Osteocyte (in vitro differentiated cells): Measurements from ENCODE around the gene MIA2. TPM values are rescaled to one million over a fixed set of nuclear protein-coding genes. Genes with fewer than 3 reads are reported as not detected.
"Not testable (repeated sequence)": the region's sequence is repeated elsewhere in the genome, so short reads cannot be mapped to it uniquely, and the experiment has no call there.

Experiments
- DNase-seq: peaks from one replicate; pipeline ENCODE4 v3.0.0; 2021; ENCODE audit warnings: mixed read lengths; ENCODE audit not compliant: unreplicated experiment; ENCODE audit errors: extremely low spot score
- H3K27ac Mint-ChIP-seq: one replicate; pipeline ENCODE4 v1.8.0; 2021; ENCODE audit warnings: mild to moderate bottlenecking, mixed read lengths; ENCODE audit not compliant: unreplicated experiment
- H3K27me3 Mint-ChIP-seq: one replicate; pipeline ENCODE4 v1.8.0; 2021; ENCODE audit warnings: mixed read lengths; ENCODE audit not compliant: unreplicated experiment
- H3K36me3 Mint-ChIP-seq: one replicate; pipeline ENCODE4 v1.8.0; 2021; ENCODE audit warnings: mixed read lengths; ENCODE audit not compliant: unreplicated experiment
- H3K4me1 Mint-ChIP-seq: one replicate; pipeline ENCODE4 v1.8.0; 2021; ENCODE audit warnings: mixed read lengths; ENCODE audit not compliant: unreplicated experiment
- H3K4me3 Mint-ChIP-seq: one replicate; pipeline ENCODE4 v1.8.0; 2021; ENCODE audit warnings: mild to moderate bottlenecking, moderate library complexity, mixed read lengths; ENCODE audit not compliant: unreplicated experiment
- H3K9me3 Mint-ChIP-seq: one replicate; pipeline ENCODE4 v1.8.0; 2021; ENCODE audit warnings: mixed read lengths; ENCODE audit not compliant: unreplicated experiment
- CTCF ChIP-seq: fragments of 200-600 bp; sonication (generic); IDR thresholded peaks from 2 replicates; pipeline ENCODE4 v1.5.0; 2021; ENCODE audit warnings: antibody characterized with exemption, mild to moderate bottlenecking, moderate library complexity
- total RNA-seq: library from RNA; stranded (reverse); gene quantifications from 2 replicates; pipeline ENCODE4 v1.2.1, GENCODE V29; 2021

MIA2 gene
- total RNA-seq, 1 donor from 2014 or later, result 22.5 TPM

- TF ChIP-seq CTCF, result no peak
- Mint-ChIP-seq H3K4me1 (no peaks in the 10 kb centered on the region), H3K36me3 (no peaks in the 10 kb centered on the region), H3K9me3 (no peaks in the 10 kb centered on the region), H3K4me3 (no peak overlapping the region), H3K27ac (no peak overlapping the region), H3K27me3 (peaks cover 20% of the 10 kb centered on the region)
- DNase-seq, result no peak
These were observed 12.9 kb downstream of the MIA2 start for GRCh38 chr14:39246618-39247017.

GRCh38 chr14:39247256-39247655 lies 13.5 kb downstream of the MIA2 start:
- H3K4me3 Mint-ChIP-seq, result no peak overlapping the region
- H3K36me3 Mint-ChIP-seq, result no peaks in the 10 kb centered on the region
- H3K27ac Mint-ChIP-seq, result no peak overlapping the region
- H3K4me1 Mint-ChIP-seq, result no peaks in the 10 kb centered on the region
- H3K27me3 Mint-ChIP-seq, result peaks cover 23% of the 10 kb centered on the region
- DNase-seq, result no peak
- H3K9me3 Mint-ChIP-seq, result peaks cover 4% of the 10 kb centered on the region
- TF ChIP-seq CTCF, result no peak

GRCh38 chr14:39251547-39251946 lies 17.8 kb downstream of the MIA2 start:
- Mint-ChIP-seq H3K4me1 (no peaks in the 10 kb centered on the region), H3K27ac (no peak overlapping the region), H3K36me3 (no peaks in the 10 kb centered on the region), H3K9me3 (peaks cover 8% of the 10 kb centered on the region), H3K27me3 (peaks cover 33% of the 10 kb centered on the region), H3K4me3 (no peak overlapping the region)
- TF ChIP-seq CTCF, result no peak
- DNase-seq, result no peak

GRCh38 chr14:39257388-39257787 lies 23.7 kb downstream of the MIA2 start:
- H3K27me3 Mint-ChIP-seq, result peaks cover 40% of the 10 kb centered on the region
- H3K9me3 Mint-ChIP-seq, result peaks cover 11% of the 10 kb centered on the region
- not testable (repeated sequence) for H3K27ac Mint-ChIP-seq, H3K4me3 Mint-ChIP-seq, H3K4me1 Mint-ChIP-seq, DNase-seq, H3K36me3 Mint-ChIP-seq

- no peak for TF ChIP-seq CTCF
- Mint-ChIP-seq H3K4me1 (no peaks in the 10 kb centered on the region), H3K9me3 (peaks cover 8% of the 10 kb centered on the region), H3K27ac (no peak overlapping the region), H3K36me3 (no peaks in the 10 kb centered on the region), H3K27me3 (peaks cover 29% of the 10 kb centered on the region), H3K4me3 (no peak overlapping the region)
- DNase-seq, result no peak
These were observed 25.2 kb downstream of the MIA2 start for GRCh38 chr14:39258782-39259545.

GRCh38 chr14:39260161-39260560 lies 26.4 kb downstream of the MIA2 start:
- not testable (repeated sequence) for H3K36me3 Mint-ChIP-seq, H3K27ac Mint-ChIP-seq, DNase-seq, H3K4me3 Mint-ChIP-seq, H3K4me1 Mint-ChIP-seq, H3K9me3 Mint-ChIP-seq
- peaks cover 25% of the 10 kb centered on the region for H3K27me3 Mint-ChIP-seq

- H3K4me3 Mint-ChIP-seq, DNase-seq, H3K9me3 Mint-ChIP-seq, H3K36me3 Mint-ChIP-seq, H3K27ac Mint-ChIP-seq: not testable (repeated sequence)
- H3K4me1 Mint-ChIP-seq, result peaks cover 13% of the 10 kb centered on the region
- peaks cover 19% of the 10 kb centered on the region for H3K27me3 Mint-ChIP-seq
These were observed 28.5 kb downstream of the MIA2 start for GRCh38 chr14:39262214-39262613.
